BE2C (cell line): ENCODE measurements around the gene EXT2.

Experiments used
- DNase-seq: peaks from one replicate; pipeline ENCODE4 v3.0.0-alpha.2; 2020
- H3K27me3 ChIP-seq: fragments of 250-450 bp; sonication (Bioruptor Pico); 2 replicates; pipeline ENCODE4 v1.5.1; 2020; ENCODE audit warnings: mild to moderate bottlenecking
- H3K36me3 ChIP-seq: fragments of 250-450 bp; sonication (Bioruptor Pico); 2 replicates; pipeline ENCODE4 v1.5.1; 2020; ENCODE audit warnings: mild to moderate bottlenecking
- H3K4me1 ChIP-seq: fragments of 250-450 bp; sonication (Bioruptor Pico); 2 replicates; pipeline ENCODE4 v1.5.1; 2020
- H3K4me3 ChIP-seq: 2 replicates; pipeline ENCODE4 v1.5.1; 2011; ENCODE audit warnings: low read depth, low read length
- H3K9me3 ChIP-seq: fragments of 250-450 bp; sonication (Bioruptor Pico); 2 replicates; pipeline ENCODE4 v1.5.1; 2020
- TF ChIP-seq, protein P1 (sequence below): IDR thresholded peaks from 2 replicates; pipeline ENCODE4 v1.5.1; 2012; ENCODE audit warnings: mild to moderate bottlenecking, low read depth, low read length

EXT2 gene

GRCh38 chr11:44171518-44171917, 76.0 kb downstream of the EXT2 start:
- TF ChIP-seq, protein P1, sequence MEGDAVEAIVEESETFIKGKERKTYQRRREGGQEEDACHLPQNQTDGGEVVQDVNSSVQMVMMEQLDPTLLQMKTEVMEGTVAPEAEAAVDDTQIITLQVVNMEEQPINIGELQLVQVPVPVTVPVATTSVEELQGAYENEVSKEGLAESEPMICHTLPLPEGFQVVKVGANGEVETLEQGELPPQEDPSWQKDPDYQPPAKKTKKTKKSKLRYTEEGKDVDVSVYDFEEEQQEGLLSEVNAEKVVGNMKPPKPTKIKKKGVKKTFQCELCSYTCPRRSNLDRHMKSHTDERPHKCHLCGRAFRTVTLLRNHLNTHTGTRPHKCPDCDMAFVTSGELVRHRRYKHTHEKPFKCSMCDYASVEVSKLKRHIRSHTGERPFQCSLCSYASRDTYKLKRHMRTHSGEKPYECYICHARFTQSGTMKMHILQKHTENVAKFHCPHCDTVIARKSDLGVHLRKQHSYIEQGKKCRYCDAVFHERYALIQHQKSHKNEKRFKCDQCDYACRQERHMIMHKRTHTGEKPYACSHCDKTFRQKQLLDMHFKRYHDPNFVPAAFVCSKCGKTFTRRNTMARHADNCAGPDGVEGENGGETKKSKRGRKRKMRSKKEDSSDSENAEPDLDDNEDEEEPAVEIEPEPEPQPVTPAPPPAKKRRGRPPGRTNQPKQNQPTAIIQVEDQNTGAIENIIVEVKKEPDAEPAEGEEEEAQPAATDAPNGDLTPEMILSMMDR = no peak
- DNase-seq = no peak
- H3K27me3 ChIP-seq = no peaks in the 10 kb centered on the region
- no peaks in the 10 kb centered on the region for H3K36me3 ChIP-seq
- H3K4me3 ChIP-seq = no peak overlapping the region
- H3K4me1 ChIP-seq = no peaks in the 10 kb centered on the region
- no peaks in the 10 kb centered on the region for H3K9me3 ChIP-seq

DNA sequence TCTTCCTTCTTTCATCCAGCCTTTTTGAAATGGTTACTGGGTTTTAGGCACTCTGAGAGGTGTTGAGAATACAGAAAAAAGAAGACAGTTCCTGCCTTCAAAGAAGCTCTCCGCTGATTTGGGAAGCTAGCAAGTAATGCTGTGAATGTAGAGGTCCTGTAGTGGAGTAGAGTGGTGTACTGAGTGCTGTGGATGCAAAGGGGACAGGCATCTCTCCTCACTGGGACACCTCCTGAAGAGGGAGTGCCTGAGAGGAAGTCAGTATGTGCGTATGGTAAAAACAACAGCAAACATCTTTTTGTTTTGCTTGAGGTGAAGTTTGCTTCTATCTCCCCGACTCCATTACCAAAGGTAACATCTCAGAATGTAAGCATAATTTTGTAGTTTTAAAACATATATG, 77.5 kb downstream of the EXT2 start:
- Histone ChIP-seq H3K4me3 (no peak overlapping the region), H3K4me1 (no peaks in the 10 kb centered on the region), H3K27me3 (no peaks in the 10 kb centered on the region), H3K36me3 (no peaks in the 10 kb centered on the region), H3K9me3 (no peaks in the 10 kb centered on the region)
- TF ChIP-seq, protein P1 = no peak
- DNase-seq = no peak

GRCh38 chr11:44174842-44175241, 79.4 kb downstream of the EXT2 start:
- no peak for DNase-seq
- H3K4me1 ChIP-seq = no peaks in the 10 kb centered on the region
- no peaks in the 10 kb centered on the region for H3K36me3 ChIP-seq
- no peak overlapping the region for H3K4me3 ChIP-seq
- H3K9me3 ChIP-seq = no peaks in the 10 kb centered on the region
- TF ChIP-seq, protein P1 = no peak
- no peaks in the 10 kb centered on the region for H3K27me3 ChIP-seq

GRCh38 chr11:44176546-44177213, 81.2 kb downstream of the EXT2 start:
- TF ChIP-seq, protein P1 = no peak
- H3K9me3 ChIP-seq = no peaks in the 10 kb centered on the region
- H3K27me3 ChIP-seq = no peaks in the 10 kb centered on the region
- H3K4me3 ChIP-seq = no peak overlapping the region
- no peaks in the 10 kb centered on the region for H3K36me3 ChIP-seq
- H3K4me1 ChIP-seq = no peaks in the 10 kb centered on the region
- no peak for DNase-seq

DNA sequence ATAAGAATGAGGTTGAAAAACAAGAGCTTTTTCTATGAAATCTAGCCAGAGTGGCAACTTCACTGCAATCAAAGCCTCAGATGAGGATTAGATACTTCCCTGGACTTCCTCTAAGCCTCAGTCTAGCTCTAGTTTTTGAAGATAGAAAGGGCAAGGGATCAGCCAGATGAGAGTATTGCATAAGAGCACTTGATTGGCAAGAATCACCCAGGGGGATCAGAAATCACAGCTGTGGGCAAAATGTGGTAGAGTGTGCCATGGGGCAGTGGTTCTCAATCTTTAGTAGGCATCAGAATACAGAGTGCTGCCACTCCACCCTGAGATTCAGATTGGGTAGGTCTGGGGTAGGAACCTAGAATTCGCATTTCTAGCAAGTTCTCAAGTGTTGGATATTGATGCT, 82.4 kb downstream of the EXT2 start:
- no peak for DNase-seq
- Histone ChIP-seq H3K27me3 (no peaks in the 10 kb centered on the region), H3K36me3 (no peaks in the 10 kb centered on the region), H3K4me1 (no peaks in the 10 kb centered on the region), H3K9me3 (no peaks in the 10 kb centered on the region), H3K4me3 (no peak overlapping the region)
- TF ChIP-seq, protein P1 = no peak

DNA sequence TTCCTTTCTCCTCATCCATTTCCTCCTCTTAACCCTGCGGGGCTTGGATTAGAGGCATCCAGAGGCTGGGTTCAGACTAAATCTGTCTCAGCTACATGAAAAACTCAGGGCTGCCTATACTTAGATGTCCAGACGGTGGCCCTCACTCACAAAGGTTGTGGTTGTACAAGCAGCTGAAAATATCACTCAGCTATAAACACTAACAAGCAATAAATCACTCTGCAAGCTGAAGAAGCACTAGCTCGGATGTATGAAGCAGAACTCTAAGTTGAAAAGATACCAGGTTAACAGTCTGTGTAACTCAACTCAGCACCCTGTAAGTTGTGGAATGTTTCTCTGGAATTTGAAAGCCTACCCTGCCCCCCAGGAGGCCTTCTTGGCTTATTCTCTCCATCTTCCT, 82.9 kb downstream of the EXT2 start:
- Histone ChIP-seq H3K9me3 (no peaks in the 10 kb centered on the region), H3K27me3 (no peaks in the 10 kb centered on the region), H3K4me1 (no peaks in the 10 kb centered on the region), H3K36me3 (no peaks in the 10 kb centered on the region), H3K4me3 (no peak overlapping the region)
- TF ChIP-seq, protein P1 = no peak
- DNase-seq = no peak
